Loucy (cell line): ENCODE measurements around the gene SRC.

ENCODE experiments used
- H2AFZ ChIP-seq: fragments of 200-600 bp; sonication (generic); 2 replicates; pipeline ENCODE4 v1.6.0; 2016; ENCODE audit warnings: antibody characterized with exemption, mild to moderate bottlenecking, low read length, moderate library complexity
- H3F3A ChIP-seq: fragments of 200-600 bp; 2 replicates; pipeline ENCODE4 v1.6.0; 2016; ENCODE audit warnings: antibody characterized with exemption, low read depth, mild to moderate bottlenecking
- H3K27me3 ChIP-seq: fragments of 200-600 bp; sonication (generic); 2 replicates; pipeline ENCODE4 v1.6.1; 2014; ENCODE audit warnings: low read length, mild to moderate bottlenecking; ENCODE audit not compliant: insufficient read depth, poor library complexity, severe bottlenecking
- H3K36me3 ChIP-seq: fragments of 200-600 bp; sonication (generic); 2 replicates; pipeline ENCODE4 v1.6.1; 2016; ENCODE audit warnings: low read length; ENCODE audit not compliant: insufficient read depth
- H3K4me1 ChIP-seq: fragments of 200-600 bp; sonication (generic); 2 replicates; pipeline ENCODE4 v1.5.1; 2014; ENCODE audit warnings: low read length, mild to moderate bottlenecking; ENCODE audit not compliant: insufficient read depth, poor library complexity, severe bottlenecking
- H3K4me2 ChIP-seq: fragments of 200-600 bp; sonication (generic); 2 replicates; pipeline ENCODE4 v1.6.0; 2014; ENCODE audit warnings: antibody characterized with exemption, low read length, low read depth, mild to moderate bottlenecking; ENCODE audit not compliant: poor library complexity, severe bottlenecking
- H3K4me3 ChIP-seq: fragments of 200-600 bp; sonication (generic); 2 replicates; pipeline ENCODE4 v1.5.1; 2014; ENCODE audit warnings: low read length, mild to moderate bottlenecking, mixed read lengths; ENCODE audit not compliant: poor library complexity, severe bottlenecking
- H3K79me2 ChIP-seq: fragments of 200-600 bp; sonication (generic); 2 replicates; pipeline ENCODE4 v1.6.1; 2014; ENCODE audit warnings: low read length; ENCODE audit not compliant: insufficient read depth
- H3K9ac ChIP-seq: fragments of 200-600 bp; sonication (generic); 2 replicates; pipeline ENCODE4 v1.6.0; 2014; ENCODE audit warnings: mild to moderate bottlenecking, low read depth, low read length, moderate library complexity; ENCODE audit not compliant: poor library complexity, severe bottlenecking
- H3K9me2 ChIP-seq: fragments of 200-600 bp; sonication (generic); replicated peaks from 2 replicates; pipeline ENCODE4 v1.6.1; 2016; ENCODE audit warnings: low read depth, low read length, mixed read lengths
- H3K9me3 ChIP-seq: fragments of 200-600 bp; sonication (generic); 2 replicates; pipeline ENCODE4 v1.6.1; 2014; ENCODE audit warnings: mild to moderate bottlenecking, antibody characterized with exemption, low read length, low read depth; ENCODE audit not compliant: insufficient read depth
- H4K20me1 ChIP-seq: fragments of 200-600 bp; sonication (generic); 2 replicates; pipeline ENCODE4 v1.6.0; 2014; ENCODE audit warnings: antibody characterized with exemption, low read length, mild to moderate bottlenecking; ENCODE audit not compliant: insufficient read depth, poor library complexity, severe bottlenecking
- CTCF ChIP-seq: fragments of 200-600 bp; sonication (generic); conservative IDR thresholded peaks from 2 replicates; pipeline ENCODE4 v1.5.1; 2014; ENCODE audit warnings: mild to moderate bottlenecking, antibody characterized with exemption, low read length
- EZH2phosphoT487 ChIP-seq: fragments of 200-600 bp; IDR thresholded peaks from 2 replicates; pipeline ENCODE4 v1.6.1; 2018; ENCODE audit warnings: antibody characterized with exemption, mild to moderate bottlenecking, moderate library complexity, borderline replicate concordance

SRC gene

GRCh38 chr20:37346236-37346534 lies 245 bp downstream of the SRC start:
- Histone ChIP-seq H3K79me2 (no peaks in the 10 kb centered on the region), H3K9me2 (no peaks in the 10 kb centered on the region), H3K4me1 (peaks cover 11% of the 10 kb centered on the region), H3K36me3 (no peaks in the 10 kb centered on the region), H3K4me2 (no peak overlapping the region), H3K27me3 (no peaks in the 10 kb centered on the region), H3K9me3 (no peaks in the 10 kb centered on the region), H3K4me3 (no peak overlapping the region), H3F3A (no peaks in the 10 kb centered on the region), H4K20me1 (no peaks in the 10 kb centered on the region), H3K9ac (no peak overlapping the region), H2AFZ (no peak overlapping the region)
- TF ChIP-seq CTCF = no peak

- Histone ChIP-seq H3K4me1 (peaks cover 11% of the 10 kb centered on the region), H3K9ac (no peak overlapping the region), H3K36me3 (no peaks in the 10 kb centered on the region), H3K4me3 (no peak overlapping the region), H4K20me1 (no peaks in the 10 kb centered on the region), H3K27me3 (no peaks in the 10 kb centered on the region), H3F3A (no peaks in the 10 kb centered on the region), H3K9me2 (no peaks in the 10 kb centered on the region), H3K9me3 (no peaks in the 10 kb centered on the region), H2AFZ (no peak overlapping the region), H3K79me2 (no peaks in the 10 kb centered on the region), H3K4me2 (no peak overlapping the region)
- TF ChIP-seq EZH2phosphoT487 = no peak
- TF ChIP-seq CTCF = no peak
Measured at GRCh38 chr20:37346535-37347346, 801 bp downstream of the SRC start.

GRCh38 chr20:37347347-37347823 lies 1.4 kb downstream of the SRC start:
- Histone ChIP-seq H2AFZ (no peak overlapping the region), H3K9me2 (no peaks in the 10 kb centered on the region), H3K9ac (no peak overlapping the region), H3K4me2 (no peak overlapping the region), H4K20me1 (no peaks in the 10 kb centered on the region), H3K4me1 (peaks cover 11% of the 10 kb centered on the region), H3F3A (no peaks in the 10 kb centered on the region), H3K79me2 (no peaks in the 10 kb centered on the region), H3K4me3 (no peak overlapping the region), H3K36me3 (no peaks in the 10 kb centered on the region), H3K27me3 (no peaks in the 10 kb centered on the region), H3K9me3 (no peaks in the 10 kb centered on the region)
- TF ChIP-seq CTCF (no peak), EZH2phosphoT487 (no peak)
